Neural cell (in vitro differentiated cells): ENCODE data around the gene TMEM121B. TPM values are rescaled to one million over a fixed set of nuclear protein-coding genes. Genes with fewer than 3 reads are reported as not detected.

Experiments
- H2AFZ ChIP-seq: fragments of 200-600, 300-800 bp; sonication (generic), shearing (Covaris generic); 2 replicates; pipeline ENCODE4 v1.6.0; 2014; ENCODE audit warnings: low read depth, mild to moderate bottlenecking, antibody characterized with exemption, low read length, moderate library complexity
- H3F3A ChIP-seq: fragments of 200-600 bp; shearing (Covaris generic); 2 replicates; pipeline ENCODE4 v1.6.1; 2016; ENCODE audit warnings: mild to moderate bottlenecking, moderate library complexity, mixed read lengths, antibody characterized with exemption, low read length; ENCODE audit not compliant: insufficient read depth, poor library complexity, severe bottlenecking
- H3K27ac ChIP-seq: fragments of 200-600, 300-800 bp; sonication (generic), shearing (Covaris generic); 2 replicates; pipeline ENCODE4 v1.5.1; 2014; ENCODE audit warnings: mild to moderate bottlenecking, low read length, moderate library complexity
- H3K27me3 ChIP-seq: fragments of 300-800, 200-600 bp; sonication (generic), shearing (Covaris generic); 2 replicates; pipeline ENCODE4 v1.6.0; 2014; ENCODE audit warnings: mild to moderate bottlenecking, low read depth, low read length, moderate library complexity; ENCODE audit not compliant: insufficient read depth
- H3K36me3 ChIP-seq: fragments of 300-800, 200-600 bp; sonication (generic), shearing (Covaris generic); 2 replicates; pipeline ENCODE4 v1.5.1; 2014; ENCODE audit warnings: mild to moderate bottlenecking, antibody characterized with exemption, low read length, moderate library complexity; ENCODE audit not compliant: insufficient read depth
- H3K4me2 ChIP-seq: fragments of 300-800, 200-600 bp; sonication (generic), shearing (Covaris generic); 2 replicates; pipeline ENCODE4 v1.6.0; 2014; ENCODE audit warnings: mild to moderate bottlenecking, low read length
- H3K4me3 ChIP-seq: fragments of 300-800, 200-600 bp; sonication (generic), shearing (Covaris generic); 2 replicates; pipeline ENCODE4 v1.5.1; 2014; ENCODE audit warnings: mild to moderate bottlenecking, low read length, moderate library complexity
- H3K79me2 ChIP-seq: fragments of 200-600 bp; shearing (Covaris generic); replicated peaks from 2 replicates; pipeline ENCODE4 v1.6.0; 2014; ENCODE audit warnings: mild to moderate bottlenecking, low read length, moderate library complexity; ENCODE audit not compliant: insufficient read depth
- H3K9ac ChIP-seq: fragments of 300-800, 200-600 bp; sonication (generic), shearing (Covaris generic); 2 replicates; pipeline ENCODE4 v1.6.1; 2016; ENCODE audit warnings: mild to moderate bottlenecking, low read length, mixed read lengths
- H3K9me2 ChIP-seq: fragments of 200-600 bp; shearing (Covaris generic); 2 replicates; pipeline ENCODE4 v1.6.1; 2016; ENCODE audit warnings: mild to moderate bottlenecking, low read length, mixed read lengths; ENCODE audit not compliant: insufficient read depth
- H3K9me3 ChIP-seq: fragments of 200-600, 300-800 bp; sonication (generic), shearing (Covaris generic); 2 replicates; pipeline ENCODE4 v1.6.1; 2016; ENCODE audit warnings: mild to moderate bottlenecking, mixed run types, low read length, moderate library complexity, mixed read lengths
- H4K20me1 ChIP-seq: fragments of 200-600 bp; shearing (Covaris generic); 2 replicates; pipeline ENCODE4 v1.6.1; 2016; ENCODE audit warnings: mild to moderate bottlenecking, mixed run types; ENCODE audit not compliant: insufficient read depth
- CTCF ChIP-seq: fragments of 450-650 bp; IDR thresholded peaks from 2 replicates; pipeline ENCODE4 v1.5.1; 2014; ENCODE audit warnings: antibody characterized with exemption, mild to moderate bottlenecking, moderate library complexity; ENCODE audit not compliant: poor library complexity, severe bottlenecking
- EP300 ChIP-seq: fragments of 450-650 bp; conservative IDR thresholded peaks from 2 replicates; pipeline ENCODE4 v1.6.1; 2014; ENCODE audit warnings: antibody characterized with exemption, mild to moderate bottlenecking, moderate library complexity; ENCODE audit not compliant: poor library complexity, severe bottlenecking
- EZH2 ChIP-seq: fragments of 200-600, 300-800 bp; shearing (Covaris generic), sonication (generic); IDR thresholded peaks from 2 replicates; pipeline ENCODE4 v1.6.1; 2014; ENCODE audit warnings: antibody characterized with exemption, low read length, borderline replicate concordance, mild to moderate bottlenecking; ENCODE audit not compliant: insufficient read depth, poor library complexity, severe bottlenecking
- MXI1 ChIP-seq: fragments of 450-650 bp; conservative IDR thresholded peaks from 2 replicates; pipeline ENCODE4 v1.6.1; 2014; ENCODE audit warnings: antibody characterized with exemption, mild to moderate bottlenecking; ENCODE audit not compliant: poor library complexity, severe bottlenecking
- POLR2AphosphoS5 ChIP-seq: IDR thresholded peaks from 2 replicates; pipeline ENCODE4 v1.6.1; 2012
- RAD21 ChIP-seq: fragments of 450-650 bp; conservative IDR thresholded peaks from 2 replicates; pipeline ENCODE4 v1.6.1; 2014; ENCODE audit warnings: antibody characterized with exemption, mild to moderate bottlenecking, moderate library complexity
- REST ChIP-seq: IDR thresholded peaks from 2 replicates; pipeline ENCODE4 v1.6.1; 2012; ENCODE audit warnings: borderline replicate concordance
- SMC3 ChIP-seq: fragments of 450-650 bp; conservative IDR thresholded peaks from 2 replicates; pipeline ENCODE4 v1.6.1; 2014; ENCODE audit warnings: antibody characterized with exemption, mild to moderate bottlenecking, moderate library complexity; ENCODE audit not compliant: poor library complexity
- TAF1 ChIP-seq: IDR thresholded peaks from 2 replicates; pipeline ENCODE4 v1.6.1; 2012; ENCODE audit warnings: low read depth
- polyA plus RNA-seq: library from polyadenylated mRNA; depleted of rRNA; stranded (reverse); fragments of >200 nt; gene quantifications from 2 replicates; pipeline ENCODE4 v1.2.3, GENCODE V29; 2014

TMEM121B gene
- polyA plus RNA-seq, 1 donor from 2014 or later = 15.8 TPM

- H3K4me3 ChIP-seq = no peak overlapping the region
- no peaks in the 10 kb centered on the region for H4K20me1 ChIP-seq
- H3F3A ChIP-seq = no peaks in the 10 kb centered on the region
- H3K36me3 ChIP-seq = peaks cover 6% of the 10 kb centered on the region
- H2AFZ ChIP-seq = no peak overlapping the region
- H3K9ac ChIP-seq = no peak overlapping the region
- H3K79me2 ChIP-seq = no peaks in the 10 kb centered on the region
- no peaks in the 10 kb centered on the region for H3K9me2 ChIP-seq
- TF ChIP-seq CTCF (no peak), EZH2 (no peak)
- H3K4me2 ChIP-seq = no peak overlapping the region
- H3K27ac ChIP-seq = no peak overlapping the region
- no peaks in the 10 kb centered on the region for H3K9me3 ChIP-seq
- no peaks in the 10 kb centered on the region for H3K27me3 ChIP-seq
Measured at GRCh38 chr22:17137861-17138425, 16.8 kb upstream of the TMEM121B start.

GRCh38 chr22:17137170-17137569 is 16.0 kb upstream of the TMEM121B start:
- H3K9me3 ChIP-seq = no peaks in the 10 kb centered on the region
- H3K27ac ChIP-seq = no peak overlapping the region
- H3K4me2 ChIP-seq = no peak overlapping the region
- peaks cover 6% of the 10 kb centered on the region for H3K36me3 ChIP-seq
- TF ChIP-seq EP300 (no peak), SMC3 (no peak), REST (no peak), TAF1 (no peak), POLR2AphosphoS5 (no peak), RAD21 (no peak), EZH2 (no peak), CTCF (no peak), MXI1 (no peak)
- no peaks in the 10 kb centered on the region for H3F3A ChIP-seq
- H3K27me3 ChIP-seq = no peaks in the 10 kb centered on the region
- H4K20me1 ChIP-seq = no peaks in the 10 kb centered on the region
- no peak overlapping the region for H3K9ac ChIP-seq
- no peak overlapping the region for H3K4me3 ChIP-seq
- H2AFZ ChIP-seq = no peak overlapping the region
- H3K79me2 ChIP-seq = no peaks in the 10 kb centered on the region
- H3K9me2 ChIP-seq = no peaks in the 10 kb centered on the region
